ENCODE measurements around the gene GFAP.

- TF ChIP-seq GATA3 (IDR thresholded peaks at IDR 0.05; ENCODE audit: low read depth, low read length) (no peak), GATA2 (IDR thresholded peaks at IDR 0.05; ENCODE audit: low read depth, low read length) (no peak)
Measured at GRCh38 chr17:44878627-44879221, 36.6 kb downstream of the GFAP start.

Measured in SH-SY5Y (cell line).